H9 (cell line): ENCODE measurements around the gene RNASEL. TPM values are rescaled to one million over a fixed set of nuclear protein-coding genes. Genes with fewer than 3 reads are reported as not detected.

Source experiments
- DNase-seq: peaks from one replicate; pipeline ENCODE4 v3.0.0-alpha.2; 2017
- H2AFZ ChIP-seq: one replicate; pipeline ENCODE4 v1.6.1; 2013; ENCODE audit warnings: mild to moderate bottlenecking, low read length, control low read depth, moderate library complexity
- H2AK5ac ChIP-seq: 2 replicates; pipeline ENCODE4 v1.6.1; 2013; ENCODE audit warnings: low read length, control low read depth, mixed read lengths; ENCODE audit not compliant: insufficient read length
- H2BK120ac ChIP-seq: one replicate; pipeline ENCODE4 v1.6.1; 2013; ENCODE audit warnings: low read depth, mild to moderate bottlenecking, low read length, control low read depth, inconsistent platforms; ENCODE audit not compliant: poor library complexity, severe bottlenecking
- H2BK12ac ChIP-seq: 2 replicates; pipeline ENCODE4 v1.6.1; 2013; ENCODE audit warnings: low read length, control low read depth, mixed read lengths, low read depth; ENCODE audit not compliant: insufficient read length
- H2BK15ac ChIP-seq: 2 replicates; pipeline ENCODE4 v1.6.1; 2013; ENCODE audit warnings: low read depth, low read length, control low read depth
- H2BK20ac ChIP-seq: one replicate; pipeline ENCODE4 v1.6.1; 2013; ENCODE audit warnings: low read depth, mild to moderate bottlenecking, low read length, control low read depth, inconsistent platforms; ENCODE audit not compliant: poor library complexity, severe bottlenecking
- H2BK5ac ChIP-seq: 2 replicates; pipeline ENCODE4 v1.6.1; 2013; ENCODE audit warnings: low read length, control low read depth, mixed read lengths; ENCODE audit not compliant: insufficient read length
- H3K14ac ChIP-seq: 2 replicates; pipeline ENCODE4 v1.6.1; 2013; ENCODE audit warnings: low read length, control low read depth; ENCODE audit not compliant: insufficient read depth
- H3K18ac ChIP-seq: 2 replicates; pipeline ENCODE4 v1.6.1; 2013; ENCODE audit warnings: low read depth, mild to moderate bottlenecking, mixed read lengths, low read length, control low read depth; ENCODE audit not compliant: insufficient read length
- H3K23ac ChIP-seq: 2 replicates; pipeline ENCODE4 v1.6.1; 2013; ENCODE audit warnings: low read length, control low read depth, mixed read lengths, low read depth; ENCODE audit not compliant: insufficient read length
- H3K23me2 ChIP-seq: 2 replicates; pipeline ENCODE4 v1.6.1; 2013; ENCODE audit warnings: low read depth, mild to moderate bottlenecking, mixed read lengths, low read length, control low read depth; ENCODE audit not compliant: insufficient read length, poor library complexity, severe bottlenecking
- H3K27ac ChIP-seq: 2 replicates; pipeline ENCODE4 v1.5.1; 2013; ENCODE audit warnings: low read length, control low read depth, mixed read lengths, low read depth; ENCODE audit not compliant: insufficient read length
- H3K27me3 ChIP-seq: 2 replicates; pipeline ENCODE4 v1.6.1; 2013; ENCODE audit warnings: low read length, control low read depth, inconsistent platforms; ENCODE audit not compliant: insufficient read depth
- H3K4ac ChIP-seq: 2 replicates; pipeline ENCODE4 v1.6.1; 2013; ENCODE audit warnings: low read depth, mild to moderate bottlenecking, control low read depth, inconsistent platforms, low read length, moderate library complexity
- H3K4me1 ChIP-seq: 2 replicates; pipeline ENCODE4 v1.6.1; 2013; ENCODE audit warnings: low read length, control low read depth, inconsistent platforms; ENCODE audit not compliant: insufficient read depth
- H3K4me2 ChIP-seq: 2 replicates; pipeline ENCODE4 v1.6.1; 2013; ENCODE audit warnings: low read length, control low read depth, mixed read lengths; ENCODE audit not compliant: insufficient read length, insufficient read depth
- H3K56ac ChIP-seq: 2 replicates; pipeline ENCODE4 v1.6.1; 2013; ENCODE audit warnings: low read depth, mild to moderate bottlenecking, mixed read lengths, low read length, control low read depth; ENCODE audit not compliant: insufficient read length
- H3K79me1 ChIP-seq: 2 replicates; pipeline ENCODE4 v1.6.1; 2013; ENCODE audit warnings: low read depth, mild to moderate bottlenecking, moderate library complexity, low read length, control low read depth, inconsistent platforms; ENCODE audit not compliant: insufficient read depth, poor library complexity, severe bottlenecking
- H3K79me2 ChIP-seq: 2 replicates; pipeline ENCODE4 v1.6.1; 2013; ENCODE audit warnings: low read length, control low read depth, inconsistent platforms; ENCODE audit not compliant: insufficient read depth
- H3K9ac ChIP-seq: 2 replicates; pipeline ENCODE4 v1.6.1; 2013; ENCODE audit warnings: low read length, control low read depth, mixed read lengths; ENCODE audit not compliant: insufficient read length; ENCODE audit errors: extremely low read depth
- H3K9me3 ChIP-seq: one replicate; pipeline ENCODE4 v1.6.1; 2013; ENCODE audit warnings: low read depth, low read length, inconsistent platforms; ENCODE audit not compliant: control insufficient read depth
- H3T11ph ChIP-seq: one replicate; pipeline ENCODE4 v1.6.1; 2013; ENCODE audit warnings: mild to moderate bottlenecking, low read length, control low read depth, inconsistent platforms
- H4K20me1 ChIP-seq: one replicate; pipeline ENCODE4 v1.6.1; 2013; ENCODE audit not compliant: control insufficient read depth, insufficient read length, insufficient read depth
- H4K5ac ChIP-seq: 2 replicates; pipeline ENCODE4 v1.6.1; 2013; ENCODE audit warnings: low read depth, mild to moderate bottlenecking, mixed read lengths, low read length, control low read depth; ENCODE audit not compliant: insufficient read length
- H4K8ac ChIP-seq: replicated peaks from 2 replicates; pipeline ENCODE4 v1.6.1; 2013; ENCODE audit warnings: low read length, control low read depth, mixed read lengths, low read depth; ENCODE audit not compliant: insufficient read length
- H4K91ac ChIP-seq: 2 replicates; pipeline ENCODE4 v1.6.1; 2013; ENCODE audit warnings: low read depth, mild to moderate bottlenecking, moderate library complexity, mixed read lengths, low read length, control low read depth; ENCODE audit not compliant: insufficient read length
- H3K27ac Mint-ChIP-seq, 3 experiments: 2 replicates in 2 of 3; 3 replicates in 1 of 3; pipeline ENCODE4 v1.8.0; 2020 to 2021; ENCODE audit warnings: mixed read lengths in 3 of 3, mild to moderate bottlenecking in 1 of 3, moderate library complexity in 1 of 3
- H3K27me3 Mint-ChIP-seq: 2 replicates; pipeline ENCODE4 v1.8.0; 2021; ENCODE audit warnings: low read depth, mild to moderate bottlenecking, moderate library complexity, mixed read lengths
- H3K36me3 Mint-ChIP-seq, 3 experiments: 2 replicates in 2 of 3; 3 replicates in 1 of 3; pipeline ENCODE4 v1.8.0; 2020 to 2021; ENCODE audit warnings: low read depth in 3 of 3, mixed read lengths in 3 of 3; ENCODE audit not compliant: insufficient read depth in 1 of 3
- H3K4me1 Mint-ChIP-seq, 2 experiments: 2 replicates each; pipeline ENCODE4 v1.8.0; 2020; ENCODE audit warnings: mixed read lengths in 2 of 2
- H3K4me3 Mint-ChIP-seq, 2 experiments: 2 replicates in 1 of 2; 3 replicates in 1 of 2; pipeline ENCODE4 v1.8.0; 2020 to 2021; ENCODE audit warnings: mild to moderate bottlenecking in 2 of 2, mixed read lengths in 2 of 2, moderate library complexity in 1 of 2
- H3K9me3 Mint-ChIP-seq, 2 experiments: 2 replicates in 1 of 2; 3 replicates in 1 of 2; pipeline ENCODE4 v1.8.0; 2020; ENCODE audit warnings: mild to moderate bottlenecking in 2 of 2, mixed read lengths in 2 of 2, moderate library complexity in 1 of 2
- CTCF ChIP-seq: fragments of 200-600 bp; sonication (generic); conservative IDR thresholded peaks from 3 replicates; pipeline ENCODE4 v1.8.0; 2021; ENCODE audit warnings: antibody characterized with exemption, mild to moderate bottlenecking
- WGBS: extraction: QIAGEN DNeasy Blood & Tissue Kit; methylation state at CpG from one replicate; pipeline ENCODE4 v1.1.7; 2013; ENCODE audit warnings: missing lambda C conversion rate, low lambda C conversion rate, mixed read lengths; ENCODE audit not compliant: insufficient read length; ENCODE audit errors: extremely low coverage; 5-methylcytosine and 5-hydroxymethylcytosine counted together
- total RNA-seq: library from RNA; stranded (reverse); gene quantifications from 2 replicates; pipeline ENCODE4 v1.2.1, GENCODE V29; 2021

The RNASEL gene
- total RNA-seq, 1 experiment from 2014 or later: 0.63 TPM

DNA sequence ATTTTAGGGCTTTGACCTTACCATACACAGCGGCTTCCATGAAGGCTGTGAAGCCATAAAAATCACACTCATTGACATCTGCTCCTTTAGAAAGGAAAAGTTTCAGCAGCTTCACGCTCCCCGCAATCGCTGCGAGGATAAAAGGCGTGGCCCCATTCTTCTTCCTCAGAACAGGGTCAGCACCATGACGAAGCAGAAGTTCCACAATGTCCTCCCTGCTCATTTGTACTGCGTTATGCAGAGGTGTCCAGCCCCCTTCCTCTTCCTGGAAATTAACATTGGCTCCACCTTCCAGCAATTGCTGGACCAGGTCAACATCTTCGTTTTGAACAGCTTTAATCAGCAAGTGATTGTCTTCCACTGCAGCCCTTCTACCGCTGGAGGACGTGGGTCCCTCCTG, 2.7 kb downstream of the RNASEL start:
- no peak overlapping the region for H4K5ac ChIP-seq
- no peak overlapping the region for H3T11ph ChIP-seq
- Mint-ChIP-seq H3K9me3 (peaks cover 2 to 5% of the 10 kb centered on the region in 2 experiments; a peak in 1 of 5 replicates), H3K4me3 (no peak overlapping the region), H3K27me3 (peaks cover 2% of the 10 kb centered on the region; the same call in 1 of the 2 replicates), H3K27ac (no peak overlapping the region), H3K4me1 (peaks cover 13 to 15% of the 10 kb centered on the region in 2 experiments), H3K36me3 (no peaks in the 10 kb centered on the region; a peak in 2 of 7 replicates)
- H3K9me3 ChIP-seq: no peaks in the 10 kb centered on the region
- no CpG with 5 or more reads among the region's 11 CpGs for WGBS
- H3K23me2 ChIP-seq: peaks cover 4% of the 10 kb centered on the region
- H3K27ac ChIP-seq: no peak overlapping the region
- H3K79me2 ChIP-seq: no peaks in the 10 kb centered on the region
- H3K18ac ChIP-seq: no peak overlapping the region
- H2BK120ac ChIP-seq: no peak overlapping the region
- no peak overlapping the region for H3K4me2 ChIP-seq
- H3K79me1 ChIP-seq: no peaks in the 10 kb centered on the region
- H2BK12ac ChIP-seq: no peak overlapping the region
- no peak overlapping the region for H2BK5ac ChIP-seq
- no peak for TF ChIP-seq CTCF
- no peaks in the 10 kb centered on the region for H3K27me3 ChIP-seq
- H3K4me1 ChIP-seq: no peaks in the 10 kb centered on the region; the same call in 1 of the 2 replicates
- H2BK15ac ChIP-seq: no peak overlapping the region
- H3K14ac ChIP-seq: no peak overlapping the region
- H2AK5ac ChIP-seq: no peak overlapping the region
- no peak overlapping the region for H3K4ac ChIP-seq
- no peak overlapping the region for H3K23ac ChIP-seq
- no peak overlapping the region for H2AFZ ChIP-seq
- H2BK20ac ChIP-seq: no peak overlapping the region
- no peak for DNase-seq
- no peaks in the 10 kb centered on the region for H4K20me1 ChIP-seq
- no peak overlapping the region for H4K91ac ChIP-seq
- no peak overlapping the region for H3K56ac ChIP-seq
- no peak overlapping the region for H4K8ac ChIP-seq
- H3K9ac ChIP-seq: no peak overlapping the region
